Colonic mucosa (tissue), 4 donors: ENCODE results near the gene TUBB4B. TPM values are rescaled to one million over a fixed set of nuclear protein-coding genes. Genes with fewer than 3 reads are reported as not detected.
"Not testable (repeated sequence)": the region's sequence is repeated elsewhere in the genome, so short reads cannot be mapped to it uniquely, and the experiment has no call there.

Experiments
- DNase-seq: peaks from one replicate; pipeline ENCODE4 v3.0.0-alpha.2; 2020
- H3K27ac ChIP-seq: fragments of 200-600 bp; one replicate; pipeline ENCODE4 v1.8.0; 2021
- H3K27me3 ChIP-seq: fragments of 200-600 bp; one replicate; pipeline ENCODE4 v1.8.0; 2021
- H3K36me3 ChIP-seq: fragments of 200-600 bp; one replicate; pipeline ENCODE4 v1.8.0; 2021
- H3K4me1 ChIP-seq: fragments of 200-600 bp; one replicate; pipeline ENCODE4 v1.8.0; 2021; ENCODE audit warnings: mild to moderate bottlenecking
- H3K4me3 ChIP-seq: fragments of 200-600 bp; one replicate; pipeline ENCODE4 v1.8.0; 2021
- H3K9ac ChIP-seq, 2 donors: one replicate each; pipeline ENCODE4 v1.7.0; 2013; ENCODE audit warnings: control low read depth in 2 of 2, low read depth in 2 of 2, low read length in 2 of 2
- H3K9me3 ChIP-seq: fragments of 200-600 bp; one replicate; pipeline ENCODE4 v1.8.0; 2021
- intact Hi-C: fragments of 100-400 bp; cut with DNase I; formaldehyde crosslinking; loops from one replicate; pipeline ENCODE4 v1.14.1; 2022
- total RNA-seq, 2 donors: library from RNA; stranded (reverse); fragmentation: NEBNext Ultra II Directional in 1 of 2; extraction: Animal tissue kit (Norgen Biotek cat#: 25700) in 1 of 2; gene quantifications; one replicate each; pipeline ENCODE4 v1.2.1, GENCODE V29; 2021
- TF ChIP-seq, protein P1 (sequence below): fragments of 200-600 bp; IDR thresholded peaks from one replicate; pipeline ENCODE4 v1.8.0; 2022; ENCODE audit warnings: antibody characterized with exemption, mild to moderate bottlenecking
- donor health status: healthy.
- donor health status: DM: no; HTN: no; CAD: no.
- donor health status: DM: no; HTN: no; CAD: no.

The TUBB4B gene
- total RNA-seq, 2 donors from 2014 or later, result 303 to 779 TPM

DNA sequence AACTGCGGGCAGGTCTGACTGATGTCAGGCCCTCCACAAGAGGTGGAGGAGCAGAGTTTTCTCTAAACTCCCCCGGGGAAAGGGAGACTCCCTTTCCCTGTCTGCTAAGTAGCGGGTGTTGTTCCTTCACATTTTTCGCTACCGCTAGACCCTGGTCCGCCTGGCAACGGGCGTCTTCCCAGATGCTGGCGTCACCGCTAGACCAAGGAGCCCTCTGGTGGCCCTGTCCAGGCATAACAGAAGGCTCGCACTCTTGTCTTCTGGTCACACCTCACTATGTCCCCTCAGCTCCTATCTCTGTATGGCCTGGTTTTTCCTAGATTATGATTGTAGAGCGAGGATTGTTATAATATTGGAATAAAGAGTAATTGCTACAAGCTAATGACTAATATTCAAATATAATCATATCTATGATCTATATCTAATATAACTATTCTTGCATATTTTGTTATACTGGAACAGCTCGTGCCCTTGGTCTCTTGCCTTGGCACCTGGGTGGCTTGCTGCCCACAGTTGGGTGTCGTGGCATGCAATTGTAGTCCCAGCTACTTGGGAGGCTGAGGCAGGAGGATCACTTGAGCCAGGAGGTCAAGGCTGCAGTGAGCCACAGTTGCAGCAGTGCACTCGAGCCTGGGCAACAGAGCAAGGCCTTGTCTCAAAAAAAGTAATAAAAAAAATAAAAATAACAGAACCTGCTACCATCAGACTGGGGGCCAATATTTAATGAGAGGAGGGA lies 21.3 kb downstream of the TUBB4B start:
- H3K36me3 ChIP-seq, result peaks cover 14% of the 10 kb centered on the region
- TF ChIP-seq, protein P1, sequence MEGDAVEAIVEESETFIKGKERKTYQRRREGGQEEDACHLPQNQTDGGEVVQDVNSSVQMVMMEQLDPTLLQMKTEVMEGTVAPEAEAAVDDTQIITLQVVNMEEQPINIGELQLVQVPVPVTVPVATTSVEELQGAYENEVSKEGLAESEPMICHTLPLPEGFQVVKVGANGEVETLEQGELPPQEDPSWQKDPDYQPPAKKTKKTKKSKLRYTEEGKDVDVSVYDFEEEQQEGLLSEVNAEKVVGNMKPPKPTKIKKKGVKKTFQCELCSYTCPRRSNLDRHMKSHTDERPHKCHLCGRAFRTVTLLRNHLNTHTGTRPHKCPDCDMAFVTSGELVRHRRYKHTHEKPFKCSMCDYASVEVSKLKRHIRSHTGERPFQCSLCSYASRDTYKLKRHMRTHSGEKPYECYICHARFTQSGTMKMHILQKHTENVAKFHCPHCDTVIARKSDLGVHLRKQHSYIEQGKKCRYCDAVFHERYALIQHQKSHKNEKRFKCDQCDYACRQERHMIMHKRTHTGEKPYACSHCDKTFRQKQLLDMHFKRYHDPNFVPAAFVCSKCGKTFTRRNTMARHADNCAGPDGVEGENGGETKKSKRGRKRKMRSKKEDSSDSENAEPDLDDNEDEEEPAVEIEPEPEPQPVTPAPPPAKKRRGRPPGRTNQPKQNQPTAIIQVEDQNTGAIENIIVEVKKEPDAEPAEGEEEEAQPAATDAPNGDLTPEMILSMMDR, result peak; percentile 44
- H3K9me3 ChIP-seq, H3K4me1 ChIP-seq, intact Hi-C loops, DNase-seq, H3K27ac ChIP-seq, H3K4me3 ChIP-seq, H3K9ac ChIP-seq, H3K27me3 ChIP-seq: not testable (repeated sequence)

DNA sequence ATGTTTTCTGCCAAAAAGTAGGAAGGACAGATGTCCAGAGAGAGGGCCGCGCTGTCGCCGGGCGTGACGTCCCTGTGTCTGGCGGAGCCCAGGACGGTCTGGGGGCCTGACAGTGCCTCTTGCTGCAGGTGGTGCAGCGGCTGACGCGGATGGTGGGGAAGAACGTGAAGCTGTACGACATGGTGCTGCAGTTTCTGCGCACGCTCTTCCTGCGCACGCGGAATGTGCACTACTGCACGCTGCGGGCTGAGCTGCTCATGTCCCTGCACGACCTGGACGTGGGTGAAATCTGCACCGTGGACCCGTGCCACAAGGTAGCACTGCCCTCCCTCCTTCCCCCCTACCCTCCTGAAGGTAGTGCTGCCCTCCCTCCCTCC lies 21.8 kb downstream of the TUBB4B start:
- Histone ChIP-seq H3K27ac (no peak overlapping the region), H3K36me3 (peaks cover 14% of the 10 kb centered on the region), H3K4me3 (no peak overlapping the region), H3K4me1 (no peaks in the 10 kb centered on the region), H3K27me3 (no peaks in the 10 kb centered on the region), H3K9me3 (no peaks in the 10 kb centered on the region), H3K9ac (no peak overlapping the region)
- no peak for DNase-seq
- intact Hi-C loops, result no loop called here
- TF ChIP-seq, protein P1, result no peak

DNA sequence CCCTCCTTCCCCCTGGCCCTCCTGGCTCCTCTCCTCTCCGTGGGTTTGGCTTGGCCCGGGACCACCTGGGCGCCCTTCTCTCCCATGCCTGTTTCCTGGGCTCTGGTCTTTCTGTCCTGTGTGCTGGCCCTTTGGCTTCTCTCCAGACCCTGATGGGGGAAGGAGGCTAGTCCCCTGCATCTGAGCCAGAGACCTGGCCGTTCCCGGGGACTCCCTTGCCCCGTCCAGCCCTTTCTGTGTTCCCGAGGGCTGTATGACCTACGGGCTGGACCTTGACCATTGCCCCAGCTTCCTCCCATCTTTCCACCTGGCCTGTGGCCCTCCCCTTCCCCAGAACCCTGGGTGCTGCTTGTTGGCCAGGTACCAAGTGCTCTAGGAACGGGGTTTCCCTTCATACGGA lies 22.4 kb downstream of the TUBB4B start:
- no peaks in the 10 kb centered on the region for H3K4me1 ChIP-seq
- H3K27me3 ChIP-seq, result no peaks in the 10 kb centered on the region
- TF ChIP-seq, protein P1, result no peak
- H3K9ac ChIP-seq, result no peak overlapping the region
- peaks cover 14% of the 10 kb centered on the region for H3K36me3 ChIP-seq
- no peaks in the 10 kb centered on the region for H3K9me3 ChIP-seq
- DNase-seq, result no peak
- intact Hi-C loops, result no loop called here
- no peak overlapping the region for H3K27ac ChIP-seq
- H3K4me3 ChIP-seq, result no peak overlapping the region

DNA sequence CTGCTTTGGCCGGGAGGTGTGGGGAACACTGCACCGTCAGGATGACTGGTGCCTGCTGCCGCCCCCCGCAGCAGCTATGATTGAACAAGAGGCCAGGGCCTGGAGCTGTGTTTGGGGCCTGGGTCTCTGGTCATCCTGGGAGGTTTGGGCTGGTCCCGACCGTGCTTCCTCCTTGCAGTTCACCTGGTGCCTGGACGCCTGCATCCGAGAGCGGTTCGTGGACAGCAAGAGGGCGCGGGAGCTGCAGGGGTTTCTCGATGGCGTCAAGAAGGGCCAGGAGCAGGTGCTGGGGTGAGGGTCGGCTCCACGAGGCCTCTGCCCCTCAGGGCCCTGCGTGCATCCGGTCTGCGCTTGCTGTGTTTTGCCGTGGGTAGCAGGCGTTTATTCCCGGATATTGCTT lies 23.0 kb downstream of the TUBB4B start:
- H3K9me3 ChIP-seq, result no peaks in the 10 kb centered on the region
- no peak overlapping the region for H3K27ac ChIP-seq
- DNase-seq, result no peak
- TF ChIP-seq, protein P1, result no peak
- no peak overlapping the region for H3K9ac ChIP-seq
- no peak overlapping the region for H3K4me3 ChIP-seq
- no peaks in the 10 kb centered on the region for H3K27me3 ChIP-seq
- H3K36me3 ChIP-seq, result peaks cover 14% of the 10 kb centered on the region
- H3K4me1 ChIP-seq, result peaks cover 6% of the 10 kb centered on the region
- intact Hi-C loops, result no loop called here

DNA sequence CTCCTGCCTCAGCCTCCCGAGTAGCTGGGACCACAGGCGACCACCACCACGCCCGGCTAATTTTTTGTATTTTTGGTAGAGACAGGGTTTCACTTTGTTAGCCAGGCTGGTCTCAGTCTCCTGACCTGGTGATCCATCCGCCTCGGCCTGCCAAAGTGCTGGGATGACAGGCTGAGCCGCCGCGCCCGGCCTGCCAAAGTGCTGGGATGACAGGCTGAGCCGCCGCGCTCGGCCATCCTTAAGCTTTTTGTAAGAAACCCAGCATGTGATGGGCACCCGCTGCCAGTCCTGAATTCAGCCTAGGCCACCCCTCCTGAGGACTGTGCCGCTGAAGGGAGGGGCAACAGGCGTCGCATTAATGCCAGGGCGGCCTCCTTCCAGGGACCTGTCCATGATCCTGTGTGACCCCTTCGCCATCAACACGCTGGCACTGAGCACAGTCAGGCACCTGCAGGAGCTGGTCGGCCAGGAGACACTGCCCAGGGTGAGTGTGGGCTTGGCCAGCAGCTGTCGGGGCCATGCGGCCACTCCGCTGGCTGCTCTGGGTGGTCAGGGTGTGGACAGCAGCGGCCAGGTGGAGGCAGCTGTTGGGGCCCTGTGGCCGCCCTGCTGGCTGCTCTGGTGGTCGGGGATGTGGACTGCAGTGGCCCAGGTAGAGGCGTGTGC lies 24.5 kb downstream of the TUBB4B start:
- TF ChIP-seq, protein P1, result no peak
- H3K27me3 ChIP-seq, result no peaks in the 10 kb centered on the region
- no peak overlapping the region for H3K9ac ChIP-seq
- no peak overlapping the region for H3K27ac ChIP-seq
- intact Hi-C loops, result no loop called here
- H3K4me1 ChIP-seq, result peaks cover 12% of the 10 kb centered on the region
- DNase-seq, result no peak
- H3K4me3 ChIP-seq, result no peak overlapping the region
- H3K36me3 ChIP-seq, result peaks cover 14% of the 10 kb centered on the region
- no peaks in the 10 kb centered on the region for H3K9me3 ChIP-seq
